ENCODE measurements around the gene GRK7.

GRK7 gene, protein sequence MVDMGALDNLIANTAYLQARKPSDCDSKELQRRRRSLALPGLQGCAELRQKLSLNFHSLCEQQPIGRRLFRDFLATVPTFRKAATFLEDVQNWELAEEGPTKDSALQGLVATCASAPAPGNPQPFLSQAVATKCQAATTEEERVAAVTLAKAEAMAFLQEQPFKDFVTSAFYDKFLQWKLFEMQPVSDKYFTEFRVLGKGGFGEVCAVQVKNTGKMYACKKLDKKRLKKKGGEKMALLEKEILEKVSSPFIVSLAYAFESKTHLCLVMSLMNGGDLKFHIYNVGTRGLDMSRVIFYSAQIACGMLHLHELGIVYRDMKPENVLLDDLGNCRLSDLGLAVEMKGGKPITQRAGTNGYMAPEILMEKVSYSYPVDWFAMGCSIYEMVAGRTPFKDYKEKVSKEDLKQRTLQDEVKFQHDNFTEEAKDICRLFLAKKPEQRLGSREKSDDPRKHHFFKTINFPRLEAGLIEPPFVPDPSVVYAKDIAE (N-terminal part only)

GRCh38 chr3:141763088-141763750, at the start of gene GRK7:
Gene GRK7 (plus strand): TSS chr3:141763408. CDS start chr3:141778285, 14,877 bp downstream.
- DNase-seq: no peak

DNA sequence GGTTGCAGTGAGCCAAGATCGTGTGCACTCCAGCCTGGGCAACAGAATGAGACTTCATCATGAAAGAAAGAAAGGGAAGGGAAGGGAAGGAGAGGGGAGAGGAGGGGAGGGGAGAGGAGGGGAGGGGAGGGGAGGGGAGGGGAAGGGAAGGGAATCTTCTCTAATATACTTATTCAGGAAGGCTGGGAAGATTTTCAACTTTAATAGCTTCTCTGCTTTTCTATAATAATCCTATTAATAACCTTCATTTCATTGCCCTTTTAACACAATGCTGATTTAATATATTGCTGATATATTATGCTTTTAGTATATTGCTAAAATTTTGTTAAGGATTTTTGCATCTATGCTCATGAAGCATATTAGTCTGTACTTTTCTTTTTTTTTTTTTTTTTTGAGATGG, 48.5 kb upstream of the GRK7 start:
- no peak for DNase-seq

GRCh38 chr3:141722081-141722480, 41.1 kb upstream of the GRK7 start:
- DNase-seq: no peak

DNA sequence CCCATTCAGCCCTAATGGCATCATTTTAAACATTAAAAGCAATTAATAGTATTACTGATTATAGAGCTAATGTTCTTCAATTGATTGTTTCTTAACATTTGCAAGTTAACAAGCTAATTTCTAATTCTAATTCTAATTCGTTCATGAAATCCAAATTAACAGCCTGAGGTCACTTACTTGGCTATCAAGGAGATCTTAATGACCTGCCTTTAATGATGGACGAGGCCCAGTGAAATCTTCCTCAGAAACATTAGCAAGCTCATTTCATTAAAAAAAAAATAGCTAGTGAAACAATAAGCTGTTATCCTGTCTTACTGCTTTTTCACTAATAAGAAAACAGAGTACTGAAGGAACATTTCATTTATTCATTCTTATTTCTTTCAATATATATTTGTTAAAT, 40.6 kb upstream of the GRK7 start:
- no peak for DNase-seq

DNA sequence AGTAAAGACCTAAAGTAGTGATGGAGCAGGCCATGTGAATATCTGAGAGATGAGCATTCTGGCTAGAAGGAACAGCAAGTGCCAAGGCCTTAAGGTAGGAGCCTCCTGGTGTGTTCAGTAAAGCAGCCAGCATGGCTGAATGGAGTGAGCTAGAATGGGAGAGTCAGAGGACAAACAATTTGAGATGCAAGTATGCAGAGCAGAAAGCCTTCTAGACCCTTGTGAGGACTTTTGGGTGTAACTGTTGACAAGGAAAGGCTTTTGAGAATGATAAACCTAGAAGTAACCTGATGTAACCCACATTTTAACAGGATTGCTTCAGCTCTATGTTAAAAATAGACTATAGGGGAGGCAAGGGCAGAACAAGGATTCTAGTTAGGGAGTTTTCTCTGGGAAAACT, 40.0 kb upstream of the GRK7 start:
- no peak for DNase-seq

- DNase-seq: no peak
These were observed 39.0 kb upstream of the GRK7 start for GRCh38 chr3:141724186-141724585.

DNA sequence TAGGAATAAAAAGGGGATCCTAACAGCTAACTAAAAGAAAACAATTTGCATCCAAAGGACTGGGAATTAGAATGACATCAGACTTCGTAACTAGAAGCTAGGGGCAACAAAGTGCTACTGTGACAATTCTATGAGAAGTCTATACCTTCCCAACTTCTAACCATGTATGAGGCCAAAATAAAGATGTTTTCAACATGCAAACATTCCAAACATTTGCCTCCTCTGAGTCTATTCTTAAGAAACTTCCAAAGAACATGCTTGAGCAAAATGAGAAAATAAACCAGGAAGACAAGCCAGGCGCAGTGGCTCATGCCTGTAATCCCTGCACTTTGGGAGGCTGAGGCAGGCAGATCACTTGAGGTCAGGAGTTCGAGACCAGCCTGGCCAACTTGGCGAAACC, 38.2 kb upstream of the GRK7 start:
- DNase-seq: no peak

- DNase-seq: no peak
These were observed 36.7 kb upstream of the GRK7 start for GRCh38 chr3:141726483-141726882.

DNA sequence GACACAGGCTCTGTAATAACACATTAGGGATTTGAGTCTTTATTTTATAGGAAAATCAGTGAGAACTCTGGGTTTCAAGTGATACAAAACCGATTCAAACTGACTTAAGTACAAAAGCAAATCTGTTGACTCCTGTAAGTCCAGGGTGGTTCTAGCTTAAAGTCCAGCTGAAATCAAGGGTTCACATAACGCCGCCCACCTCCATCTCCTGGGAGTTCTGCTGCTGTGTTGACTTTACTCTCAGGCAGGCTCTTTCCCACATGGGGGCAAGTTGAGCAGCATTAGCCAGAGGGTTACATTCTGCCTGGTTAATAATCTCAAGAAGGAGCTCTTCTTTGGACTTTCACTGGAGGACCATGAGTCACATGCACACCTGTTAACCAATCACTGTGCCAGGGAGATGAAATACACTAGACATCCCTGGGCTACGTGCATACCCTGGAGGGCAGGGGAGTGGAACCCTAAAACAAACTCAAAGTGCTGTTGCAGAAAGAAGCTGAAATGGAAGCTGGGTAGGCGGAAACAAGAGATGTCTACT, 34.8 kb upstream of the GRK7 start:
- DNase-seq: no peak

GRCh38 chr3:141729240-141729639, 34.0 kb upstream of the GRK7 start:
- DNase-seq: no peak

DNA sequence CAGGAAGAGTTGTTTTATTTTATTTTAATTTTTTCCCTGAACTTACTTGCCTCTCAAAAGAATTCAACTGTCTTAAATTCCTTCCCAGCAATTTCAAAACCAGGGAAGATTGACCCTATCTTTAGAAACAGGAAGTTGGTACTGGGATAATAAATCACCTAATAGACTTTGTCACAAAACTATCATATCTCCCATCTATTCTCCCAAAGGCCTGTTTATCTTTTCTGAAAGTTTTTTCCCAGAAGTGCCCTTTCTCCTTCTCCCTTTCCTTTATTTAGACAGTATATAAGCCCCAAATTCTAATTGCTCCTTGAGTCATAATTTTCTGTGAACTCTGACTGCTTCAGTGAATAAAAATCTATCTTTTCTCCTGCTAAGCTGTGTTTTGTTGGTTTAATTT, 28.0 kb upstream of the GRK7 start:
- DNase-seq: no peak

GRCh38 chr3:141735770-141736465, 27.3 kb upstream of the GRK7 start:
- no peak for DNase-seq

- no peak for DNase-seq
These were observed 26.1 kb upstream of the GRK7 start for GRCh38 chr3:141737093-141737492.

- DNase-seq: no peak
These were observed 25.6 kb upstream of the GRK7 start for GRCh38 chr3:141737678-141738021.

- peak; percentile 96 for DNase-seq
These were observed 25.0 kb upstream of the GRK7 start, which contains the start of gene RNF7 for GRCh38 chr3:141738022-141738890. Gene RNF7 (plus strand): TSS chr3:141738298. CDS start chr3:141738342, 44 bp downstream.

GRCh38 chr3:141738891-141739363, 24.3 kb upstream of the GRK7 start:
- DNase-seq: no peak

GRCh38 chr3:141739731-141740130, 23.5 kb upstream of the GRK7 start:
- no peak for DNase-seq

DNA sequence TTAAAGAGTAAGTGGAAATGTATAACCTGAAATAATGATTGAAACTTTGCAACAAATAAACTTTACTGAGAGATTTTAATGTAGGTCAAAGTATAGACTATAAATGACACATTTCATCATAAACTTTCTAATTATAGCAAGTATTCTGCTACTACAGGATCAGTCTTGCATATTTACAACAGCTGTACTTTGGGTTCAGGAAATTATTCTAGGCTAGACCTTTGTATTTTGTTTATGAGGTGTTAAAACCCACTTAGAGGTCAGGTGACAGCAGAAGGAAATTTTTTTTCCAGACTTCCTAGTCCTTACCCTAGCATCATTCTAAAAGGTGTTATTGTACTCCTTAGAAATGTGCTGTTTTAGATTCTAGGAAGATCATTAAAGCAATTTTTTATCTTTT, 22.9 kb upstream of the GRK7 start:
- no peak for DNase-seq

- DNase-seq: no peak
These were observed 19.9 kb upstream of the GRK7 start for GRCh38 chr3:141743305-141743704.

DNA sequence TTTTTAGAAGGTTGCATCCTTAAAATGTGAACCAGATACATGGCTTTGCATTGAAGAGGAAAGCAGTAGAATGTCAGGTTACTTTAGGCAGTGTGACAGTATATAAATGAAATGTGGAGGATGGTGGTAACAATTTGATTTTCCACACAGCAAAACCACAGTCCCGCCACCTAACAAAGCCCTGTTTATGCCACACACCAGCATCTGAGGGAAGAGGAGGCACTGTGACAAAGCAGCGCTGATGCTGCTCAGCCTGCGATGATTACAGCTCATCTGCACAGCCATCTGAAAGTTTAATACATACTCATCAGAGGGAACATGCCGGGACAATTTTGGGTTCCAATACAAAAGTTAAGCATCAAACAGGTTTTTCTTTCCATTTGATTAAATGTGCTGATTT, 16.2 kb upstream of the GRK7 start:
- DNase-seq: no peak

GRCh38 chr3:141753399-141753798, 9.8 kb upstream of the GRK7 start:
- no peak for DNase-seq

GRCh38 chr3:141754032-141754431, 9.2 kb upstream of the GRK7 start:
- DNase-seq: no peak
